NCI-H1694 (cell line): ENCODE measurements around the gene FGGY.
"Not testable (repeated sequence)": the region's sequence is repeated elsewhere in the genome, so short reads cannot be mapped to it uniquely, and the experiment has no call there.

Source experiments
- DNase-seq: peaks from one replicate; lab custom pipeline; 2025; lab: John Stamatoyannopoulos, UW

Gene FGGY

DNA sequence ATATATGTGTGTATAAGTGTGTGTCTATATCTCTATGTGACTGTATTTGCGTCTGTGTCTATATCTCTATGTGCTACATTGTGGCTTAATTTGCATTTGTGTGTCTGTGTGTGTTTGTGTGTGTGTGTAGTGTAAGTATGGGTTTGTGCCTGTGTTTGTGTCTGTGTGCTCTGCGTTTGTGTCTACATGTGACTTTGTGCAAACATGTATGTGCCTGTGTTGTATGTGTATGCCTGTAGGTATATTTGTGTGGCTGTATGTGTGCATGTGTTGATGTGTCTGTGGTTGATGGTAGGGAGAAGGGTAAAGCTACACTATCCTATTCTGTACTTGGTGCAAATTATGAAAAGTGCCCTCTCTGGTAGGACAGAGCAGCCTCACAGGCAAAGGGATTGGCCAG, 7.3 kb upstream of the FGGY start:
- DNase-seq: no peak

DNA sequence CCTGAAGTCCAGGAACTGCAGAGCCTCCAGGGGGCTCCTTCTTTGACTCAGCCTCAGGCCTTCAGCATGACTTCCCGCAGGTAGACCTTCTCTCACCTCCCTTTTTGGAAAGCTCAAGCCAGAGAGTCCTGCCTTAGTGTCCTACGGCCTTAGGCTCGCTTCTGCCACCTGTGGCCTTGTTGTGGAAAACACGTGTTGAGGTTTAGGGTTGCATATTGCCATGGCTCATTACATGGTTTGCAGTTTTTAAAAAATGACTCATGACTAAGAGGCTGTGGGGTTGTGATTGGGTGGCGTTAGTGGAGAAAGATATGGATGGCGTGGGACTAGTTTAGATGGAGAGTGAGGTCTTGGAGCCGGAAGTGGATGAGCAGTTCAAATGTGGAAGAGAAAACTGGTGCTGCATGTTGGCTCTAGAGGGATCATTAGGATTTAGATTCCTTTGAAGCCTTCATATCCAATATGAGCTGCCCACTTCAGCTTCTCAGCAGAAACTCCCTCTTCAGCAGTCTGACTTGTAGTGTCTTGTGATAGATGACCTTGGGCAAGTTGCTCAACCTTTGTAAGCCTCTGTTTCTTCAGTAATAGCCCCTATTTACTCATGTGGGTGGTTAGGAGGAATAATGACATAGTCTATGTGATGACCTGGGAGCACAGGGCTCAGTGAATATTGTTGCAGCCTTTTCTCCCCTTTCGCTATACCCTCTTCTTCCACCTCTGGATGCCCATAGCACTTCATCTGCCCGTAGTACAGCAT, 6.5 kb upstream of the FGGY start:
- DNase-seq: peak; percentile 35

DNA sequence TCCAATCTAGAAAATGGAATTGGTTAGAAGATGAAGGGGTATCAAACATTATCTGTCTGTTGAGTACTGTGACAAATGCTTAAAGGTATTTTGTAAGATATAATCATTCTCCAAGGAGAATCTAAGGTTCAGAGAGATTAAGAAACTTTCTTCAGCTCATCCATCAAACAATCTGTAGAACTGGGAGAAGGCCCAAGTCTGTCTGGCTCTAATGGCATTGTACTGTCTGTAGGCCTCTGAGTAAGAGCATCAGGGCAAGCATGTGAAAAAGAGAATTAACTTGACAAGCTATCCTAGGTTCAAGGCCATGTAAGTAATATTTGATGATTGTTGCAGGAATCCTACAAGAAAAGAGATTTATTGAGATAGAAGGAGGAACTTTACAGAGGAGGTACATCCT, 5.3 kb upstream of the FGGY start:
- no peak for DNase-seq

DNA sequence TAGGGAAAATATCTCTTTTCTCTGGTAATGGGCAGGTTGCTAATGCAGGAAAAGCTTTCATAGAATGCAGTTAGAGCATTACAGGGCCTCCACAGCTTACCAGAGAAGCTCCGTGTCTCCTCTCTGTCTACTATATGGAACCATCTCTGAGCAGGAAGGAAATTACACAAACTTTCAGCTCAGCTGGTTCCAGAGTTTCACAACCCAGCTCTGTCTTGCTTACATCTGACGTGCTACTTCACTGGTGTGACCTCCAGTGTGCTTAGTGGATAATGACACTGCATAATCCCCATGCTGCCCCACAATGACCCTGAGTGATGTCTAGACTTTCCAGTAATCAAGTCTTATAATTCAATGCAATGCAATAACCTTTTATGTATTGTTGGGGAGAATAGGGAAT, 4.3 kb upstream of the FGGY start:
- no peak for DNase-seq

DNA sequence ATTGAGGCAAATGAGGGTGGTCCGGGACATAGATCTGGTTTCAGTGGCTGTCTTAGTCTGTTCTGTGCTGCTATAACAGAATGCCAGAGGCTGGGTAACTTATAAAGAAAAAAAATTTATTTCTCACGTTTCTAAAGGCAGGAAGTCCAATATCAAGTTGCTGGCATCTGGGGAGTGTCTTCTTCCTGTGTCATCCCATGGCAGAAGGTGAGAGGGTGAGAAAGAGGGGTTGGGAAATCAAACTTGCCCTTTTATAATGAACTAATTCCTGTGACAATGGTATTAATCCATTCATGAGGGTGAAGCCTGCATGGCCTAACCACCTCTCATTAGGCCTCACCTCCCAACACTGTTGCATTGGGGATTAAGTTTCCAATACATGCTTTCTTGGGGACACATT, 3.7 kb upstream of the FGGY start:
- DNase-seq: no peak

DNA sequence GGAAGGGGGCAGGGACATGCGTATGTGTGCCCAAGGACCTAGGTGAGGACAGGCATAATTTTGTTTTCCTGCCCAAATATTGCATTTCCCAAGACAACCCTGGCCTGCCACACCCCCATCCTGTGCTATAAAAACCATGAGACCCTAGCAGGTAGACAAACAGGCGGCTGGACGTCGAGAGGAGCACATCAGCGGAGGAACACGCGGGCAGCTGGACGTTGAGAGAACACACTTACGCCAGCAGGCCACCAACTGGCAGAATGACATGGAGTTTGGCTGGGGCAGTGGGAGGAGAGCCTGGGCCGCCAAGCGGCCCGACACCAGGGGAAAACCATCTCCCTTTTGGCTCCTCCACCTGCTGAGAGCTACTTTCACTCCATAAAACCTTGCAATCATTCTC, 3.0 kb upstream of the FGGY start:
- DNase-seq: no peak

DNA sequence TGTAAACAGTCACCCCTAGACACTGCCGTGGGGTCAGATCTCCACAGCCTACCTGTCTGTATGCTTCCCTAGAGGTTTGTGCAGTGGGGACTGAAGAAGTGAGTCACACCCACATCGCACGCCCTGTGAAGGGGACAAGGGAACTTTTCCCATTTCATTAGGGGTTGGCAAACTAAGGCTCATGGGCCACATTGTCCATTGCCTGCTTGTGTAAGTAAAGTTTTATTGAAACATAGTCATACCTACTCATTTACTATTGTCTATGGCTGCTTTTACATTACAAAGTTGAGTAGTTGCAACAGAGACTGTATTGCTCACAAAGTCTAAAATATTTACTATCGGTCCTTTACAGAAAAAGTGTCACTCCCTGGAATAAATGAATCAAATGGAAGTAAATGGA, 2.5 kb upstream of the FGGY start:
- DNase-seq: no peak

DNA sequence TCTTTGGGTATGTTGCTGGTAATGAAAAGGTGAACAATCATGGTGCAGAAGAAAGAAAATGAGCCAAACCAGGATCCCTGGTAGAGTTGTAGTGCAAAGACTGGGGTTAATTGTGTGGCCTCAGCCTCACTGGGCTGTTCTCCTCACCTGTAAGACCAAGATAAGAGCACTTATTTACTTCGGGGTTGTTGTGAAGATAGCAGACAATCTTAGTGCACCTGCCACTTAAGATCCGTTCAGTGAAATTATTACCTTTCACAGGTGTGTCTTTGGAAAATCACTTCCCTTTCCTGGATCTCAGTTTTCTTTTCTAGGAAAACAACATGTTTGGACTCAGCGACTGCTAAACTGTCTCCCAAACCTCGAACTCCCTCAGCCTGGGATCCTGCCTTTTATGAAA, 1.3 kb upstream of the FGGY start:
- no peak for DNase-seq

DNA sequence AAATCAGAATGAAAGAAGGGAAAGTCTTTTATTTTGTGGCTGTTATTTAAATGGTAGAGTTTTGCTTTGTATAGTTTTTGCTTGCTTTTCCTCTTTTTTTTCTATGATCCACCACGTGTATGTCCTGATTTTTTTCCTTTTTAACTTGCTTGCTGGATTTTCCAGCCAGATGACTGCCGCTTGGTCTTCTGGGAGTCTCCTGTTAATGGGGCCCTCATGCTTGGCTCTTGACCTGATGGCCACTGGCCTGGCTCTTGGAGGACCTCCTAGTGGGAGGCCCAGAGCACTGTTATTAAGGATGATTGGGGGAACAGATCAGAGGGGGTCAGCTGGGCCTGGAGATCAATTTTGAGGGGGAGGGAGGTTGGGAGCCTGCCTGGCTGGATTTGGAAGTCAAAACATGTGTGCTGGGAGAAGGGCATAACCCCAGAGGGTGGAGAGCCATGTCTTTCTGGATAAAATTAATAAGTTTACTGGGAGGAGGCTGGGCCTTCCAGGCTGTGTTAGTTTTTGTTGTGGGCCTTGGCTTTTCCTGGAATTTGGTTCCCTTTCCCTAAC, 1.2 kb downstream of the FGGY start:
- DNase-seq: no peak

DNA sequence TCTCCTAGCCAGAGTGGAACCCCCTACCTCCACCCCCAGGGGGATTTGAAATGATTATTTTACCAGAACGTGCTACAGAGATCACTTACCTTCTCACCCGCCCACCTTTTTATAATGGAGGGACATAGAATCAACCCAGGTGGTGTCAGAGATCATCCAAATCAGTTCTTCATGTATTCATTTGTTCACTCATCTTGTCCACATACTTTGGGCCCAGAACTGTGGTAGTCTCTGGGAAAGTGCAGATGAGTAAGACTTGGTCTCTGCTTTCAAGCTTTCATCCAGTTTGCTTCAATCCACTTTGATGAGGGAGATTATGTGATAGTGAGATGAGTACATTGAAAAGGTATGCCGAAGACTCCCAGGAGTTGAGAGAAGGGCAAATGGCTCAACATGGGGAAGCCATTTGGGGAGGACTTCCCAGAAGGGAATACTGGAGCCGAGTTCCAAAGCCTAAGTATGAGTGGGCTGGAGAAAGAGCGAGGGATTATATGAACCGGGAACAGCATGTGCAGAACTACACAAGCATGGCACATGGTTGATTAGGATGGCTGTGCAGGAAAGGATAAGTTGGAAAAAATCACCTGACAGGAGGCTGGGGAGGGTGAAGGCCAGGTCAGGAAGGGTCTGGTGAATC, 1.9 kb downstream of the FGGY start:
- DNase-seq: no peak

DNA sequence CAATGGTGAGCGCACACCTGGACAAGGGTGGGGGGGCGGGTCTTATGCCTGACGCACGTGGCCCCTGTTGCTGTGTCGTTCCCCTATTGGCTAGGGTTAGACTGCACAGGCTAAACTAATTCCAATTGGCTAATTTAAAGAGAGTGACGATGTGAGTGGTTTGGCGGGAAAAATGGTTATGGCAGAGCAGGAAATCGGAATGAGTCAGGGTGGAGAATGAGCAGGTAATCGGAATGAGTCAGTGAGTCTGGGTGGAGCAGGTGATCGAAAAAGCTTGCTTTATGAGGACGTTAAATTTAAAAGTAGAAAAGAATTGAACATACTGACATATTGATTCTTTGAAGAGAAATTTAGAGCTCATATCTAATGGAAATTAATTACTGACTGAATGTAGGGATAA, 2.8 kb downstream of the FGGY start:
- DNase-seq: not testable (repeated sequence)

DNA sequence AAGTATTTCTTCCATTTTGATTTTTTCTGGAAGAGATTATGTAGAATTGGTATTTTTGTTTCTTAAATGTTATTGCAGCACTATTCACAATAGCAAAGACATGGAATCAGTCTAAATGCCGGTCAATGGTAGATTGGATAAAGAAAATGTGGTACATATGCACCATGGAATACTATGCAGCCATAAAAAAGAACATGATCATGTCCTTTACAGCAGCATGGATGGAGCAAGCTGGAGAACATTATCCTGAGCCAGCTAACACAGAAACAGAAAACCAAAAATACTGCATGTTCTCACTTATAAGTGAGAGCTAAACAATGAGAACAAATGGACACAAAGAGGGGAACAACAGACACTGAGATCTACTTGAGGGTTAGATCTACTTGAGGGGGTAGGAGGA, 5.4 kb downstream of the FGGY start:
- no peak for DNase-seq

DNA sequence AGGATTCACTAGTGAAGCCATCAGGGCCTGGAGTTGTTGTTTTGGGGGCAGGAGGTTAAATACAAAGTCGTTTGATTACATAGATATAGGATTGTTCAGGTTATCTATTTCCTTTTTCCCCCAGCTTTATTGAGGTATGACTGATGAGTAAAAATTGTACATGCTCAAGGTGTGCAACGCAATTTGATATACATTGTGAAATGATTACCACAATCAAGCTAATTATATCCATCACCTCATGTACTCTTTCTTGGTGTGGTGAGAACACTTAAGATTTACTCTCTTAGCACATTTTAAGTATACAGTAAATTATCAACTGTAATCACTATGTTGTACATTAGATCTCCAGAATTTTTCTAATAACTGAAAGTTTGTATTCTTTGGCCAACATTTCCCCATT, 6.0 kb downstream of the FGGY start:
- DNase-seq: no peak

DNA sequence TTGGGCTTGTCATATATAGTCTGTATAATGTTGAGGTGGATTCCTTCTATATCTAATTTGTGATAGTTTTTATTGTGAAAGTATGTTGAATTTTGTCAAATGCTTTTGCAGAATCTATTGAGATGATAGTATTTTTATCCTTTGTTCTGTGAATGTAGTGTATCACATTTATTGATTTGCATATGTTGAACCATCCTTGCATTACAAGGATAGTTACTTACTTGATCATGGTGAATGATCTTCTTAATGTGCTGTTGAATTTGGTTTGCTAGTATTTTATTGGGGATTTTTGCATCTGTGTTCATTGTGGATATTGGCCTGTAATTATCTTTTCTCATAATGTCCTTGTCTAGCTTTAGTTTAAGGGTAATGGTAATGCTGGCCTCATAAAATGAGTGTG, 8.3 kb downstream of the FGGY start:
- no peak for DNase-seq

DNA sequence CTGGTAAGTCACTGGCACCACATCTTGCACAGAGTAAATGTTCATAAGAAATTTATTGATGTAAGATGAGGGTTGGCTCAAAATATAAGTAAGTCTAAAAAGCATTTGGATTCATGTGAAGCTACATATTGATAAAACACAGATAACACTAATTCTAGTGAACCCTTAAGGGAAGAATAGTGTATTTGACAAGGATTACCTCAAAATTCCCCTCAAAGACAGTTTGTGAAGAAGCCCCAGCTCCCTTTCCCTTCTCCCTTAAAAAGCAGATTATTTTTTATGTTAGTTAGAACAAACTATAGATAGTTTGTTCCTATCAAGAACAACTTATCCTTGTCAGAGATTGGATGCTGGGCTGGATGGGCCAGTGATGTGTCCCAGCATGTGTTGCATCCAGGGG, 10.7 kb downstream of the FGGY start:
- no peak for DNase-seq

DNA sequence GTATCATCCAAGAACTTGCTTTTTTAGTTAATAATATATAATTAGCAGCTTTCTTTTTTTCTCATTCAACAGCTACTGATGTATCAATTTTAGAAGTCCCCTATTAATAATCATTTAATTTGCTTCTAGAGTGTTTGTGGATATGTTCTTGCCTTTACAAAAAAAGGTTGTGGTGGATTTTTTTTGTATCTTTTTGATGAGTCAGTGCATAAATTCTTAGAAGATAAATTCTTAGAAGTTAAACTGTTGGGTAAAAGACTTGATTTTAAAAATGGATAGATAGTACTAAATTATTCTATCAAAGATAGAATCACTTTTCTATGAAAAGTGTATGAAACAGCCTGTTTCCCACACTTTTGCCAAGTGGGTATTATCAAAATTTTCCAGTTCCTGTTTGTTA, 11.9 kb downstream of the FGGY start:
- no peak for DNase-seq

DNA sequence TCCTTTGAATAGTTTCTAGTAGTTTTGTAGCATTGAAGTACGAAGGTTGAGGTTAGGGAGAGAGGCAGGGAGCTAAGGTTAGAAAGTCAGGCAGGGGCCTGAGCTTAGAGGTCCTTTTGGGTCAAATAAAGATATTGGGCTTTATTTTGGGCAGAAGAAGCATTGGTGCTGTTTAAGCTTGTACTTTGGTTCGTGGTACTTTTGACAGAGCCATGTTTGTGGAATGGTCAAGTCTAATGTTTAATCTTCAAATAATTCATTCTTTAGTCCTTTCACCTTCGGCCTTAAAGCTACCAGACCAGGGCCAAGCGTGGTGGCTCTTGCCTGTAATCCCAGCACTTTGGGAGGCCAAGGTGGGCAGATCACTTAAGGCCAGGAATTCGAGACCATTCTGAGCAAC, 12.5 kb downstream of the FGGY start:
- DNase-seq: no peak

DNA sequence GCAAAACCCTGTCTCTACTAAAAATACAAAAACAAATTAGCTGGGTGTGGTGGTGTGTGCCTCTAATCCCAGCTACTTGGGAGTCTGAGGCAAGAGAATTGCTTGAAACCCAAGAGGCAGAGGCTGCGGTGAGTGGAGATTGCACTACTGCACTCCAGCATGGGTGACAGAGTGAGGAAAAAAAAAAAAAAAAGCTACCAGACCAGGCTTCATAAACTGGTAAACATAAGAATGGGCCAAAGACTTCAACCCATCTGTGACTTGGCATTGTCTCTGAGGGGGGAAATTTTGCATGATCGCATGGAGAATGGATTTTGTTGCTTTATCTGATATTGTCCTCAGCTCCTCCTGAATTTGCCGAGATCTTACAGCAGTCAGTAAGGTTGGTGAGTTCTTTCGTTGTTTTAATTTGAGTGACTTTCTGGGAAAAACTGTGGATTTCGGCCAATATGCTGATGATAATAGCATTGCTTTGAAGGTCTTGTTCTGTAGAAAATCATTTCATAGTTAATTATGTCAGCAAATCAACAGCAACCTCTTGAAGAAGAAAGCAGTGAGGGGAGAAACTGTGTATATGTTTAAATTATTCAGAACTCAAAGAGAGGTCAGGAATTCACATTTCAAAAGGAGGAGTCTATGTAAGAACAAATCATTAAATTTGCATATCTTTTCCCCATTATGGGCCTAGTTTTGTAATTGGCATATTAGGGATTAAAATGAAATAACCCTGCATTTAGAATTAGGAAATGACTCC, 13.1 kb downstream of the FGGY start:
- DNase-seq: peak; percentile 16

DNA sequence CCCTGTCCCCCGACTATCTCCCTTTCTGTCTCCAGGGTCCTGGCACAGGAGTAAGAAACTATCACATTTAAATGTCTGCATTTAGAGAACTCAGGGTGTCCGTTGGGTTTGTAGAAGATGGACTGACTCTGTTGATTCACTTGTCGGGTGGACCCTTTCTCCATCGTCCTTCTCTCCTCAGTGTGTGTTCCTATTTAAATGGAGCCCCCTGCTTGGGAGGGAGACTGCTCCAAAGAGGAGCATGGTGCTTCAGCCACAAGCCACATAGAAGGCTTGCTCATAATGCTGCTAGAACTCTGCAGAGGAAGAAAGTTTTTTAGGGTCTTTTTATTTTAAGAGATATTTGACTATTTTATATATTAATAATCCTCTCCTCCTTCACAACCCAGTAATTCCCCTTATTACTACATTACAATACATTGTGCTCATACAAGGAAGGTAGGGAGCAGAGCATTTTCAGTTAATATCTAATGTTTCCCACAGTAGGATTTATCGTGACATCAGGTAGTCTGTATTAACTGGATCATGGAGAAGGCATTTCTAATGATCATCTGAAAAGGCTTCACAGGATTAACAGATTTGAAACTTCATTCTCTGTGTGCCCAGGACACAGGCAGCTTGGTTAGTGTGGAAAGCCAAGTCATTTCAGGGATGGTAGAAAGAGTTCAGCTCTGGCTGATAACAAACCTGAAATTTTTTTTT, 13.8 kb downstream of the FGGY start:
- peak; percentile 6 for DNase-seq

DNA sequence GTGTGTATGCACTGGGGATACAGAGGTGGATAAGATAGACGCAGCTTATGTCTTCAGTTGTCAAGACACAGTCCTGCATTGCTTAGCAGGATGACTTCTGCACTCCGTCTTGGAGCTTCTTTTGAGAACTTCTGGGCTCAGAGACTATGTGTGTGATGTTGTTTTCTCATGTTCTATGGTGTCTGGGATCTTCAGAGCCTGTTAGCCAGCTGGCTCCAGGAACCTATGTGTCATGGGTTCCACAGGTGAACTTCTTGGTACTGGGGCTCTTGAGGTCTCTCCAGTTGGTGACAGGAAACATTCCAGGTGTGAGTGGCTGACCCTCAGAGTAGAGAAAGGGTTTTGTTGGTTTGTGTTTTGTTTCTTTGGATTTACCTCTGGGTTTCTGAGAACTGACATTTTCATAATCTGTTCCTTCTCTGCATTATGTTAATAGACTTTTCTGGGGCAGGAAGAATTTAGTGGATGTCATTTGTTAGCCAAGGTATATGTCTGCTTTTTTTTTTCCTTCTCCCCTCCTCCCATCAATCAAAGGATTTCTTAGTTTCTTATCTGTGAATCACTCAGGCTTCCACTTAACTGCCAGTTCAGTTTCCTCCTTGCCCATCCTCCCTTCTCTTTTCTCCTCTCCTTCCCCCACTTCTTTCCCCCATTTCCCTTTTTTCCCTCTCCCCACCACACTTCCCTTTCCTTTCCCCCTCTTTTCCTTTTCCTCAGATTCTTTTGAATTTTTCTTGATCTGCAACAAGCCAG, 18.1 kb downstream of the FGGY start:
- no peak for DNase-seq
